Colonic mucosa (tissue), 4 donors: ENCODE results near the gene PPP3CA. TPM values are rescaled to one million over a fixed set of nuclear protein-coding genes. Genes with fewer than 3 reads are reported as not detected.

Experiments
- DNase-seq: peaks from one replicate; pipeline ENCODE4 v3.0.0-alpha.2; 2020
- H3K27ac ChIP-seq: fragments of 200-600 bp; one replicate; pipeline ENCODE4 v1.8.0; 2021
- H3K27me3 ChIP-seq: fragments of 200-600 bp; one replicate; pipeline ENCODE4 v1.8.0; 2021
- H3K36me3 ChIP-seq: fragments of 200-600 bp; one replicate; pipeline ENCODE4 v1.8.0; 2021
- H3K4me1 ChIP-seq: fragments of 200-600 bp; one replicate; pipeline ENCODE4 v1.8.0; 2021; ENCODE audit warnings: mild to moderate bottlenecking
- H3K4me3 ChIP-seq: fragments of 200-600 bp; one replicate; pipeline ENCODE4 v1.8.0; 2021
- H3K9ac ChIP-seq, 2 donors: one replicate each; pipeline ENCODE4 v1.7.0; 2013; ENCODE audit warnings: control low read depth in 2 of 2, low read depth in 2 of 2, low read length in 2 of 2
- H3K9me3 ChIP-seq: fragments of 200-600 bp; one replicate; pipeline ENCODE4 v1.8.0; 2021
- intact Hi-C: fragments of 100-400 bp; cut with DNase I; formaldehyde crosslinking; loops from one replicate; pipeline ENCODE4 v1.14.1; 2022
- total RNA-seq, 2 donors: library from RNA; stranded (reverse); fragmentation: NEBNext Ultra II Directional in 1 of 2; extraction: Animal tissue kit (Norgen Biotek cat#: 25700) in 1 of 2; gene quantifications; one replicate each; pipeline ENCODE4 v1.2.1, GENCODE V29; 2021
- TF ChIP-seq, protein P1 (sequence below): fragments of 200-600 bp; IDR thresholded peaks from one replicate; pipeline ENCODE4 v1.8.0; 2022; ENCODE audit warnings: antibody characterized with exemption, mild to moderate bottlenecking
- donor health status: healthy.
- donor health status: DM: no; HTN: no; CAD: no.
- donor health status: DM: no; HTN: no; CAD: no.

Gene PPP3CA
- total RNA-seq, 2 donors from 2014 or later, result 34.5 to 43.9 TPM

- intact Hi-C loops, result no loop called here
- no peak overlapping the region for H3K9ac ChIP-seq
- TF ChIP-seq, protein P1, sequence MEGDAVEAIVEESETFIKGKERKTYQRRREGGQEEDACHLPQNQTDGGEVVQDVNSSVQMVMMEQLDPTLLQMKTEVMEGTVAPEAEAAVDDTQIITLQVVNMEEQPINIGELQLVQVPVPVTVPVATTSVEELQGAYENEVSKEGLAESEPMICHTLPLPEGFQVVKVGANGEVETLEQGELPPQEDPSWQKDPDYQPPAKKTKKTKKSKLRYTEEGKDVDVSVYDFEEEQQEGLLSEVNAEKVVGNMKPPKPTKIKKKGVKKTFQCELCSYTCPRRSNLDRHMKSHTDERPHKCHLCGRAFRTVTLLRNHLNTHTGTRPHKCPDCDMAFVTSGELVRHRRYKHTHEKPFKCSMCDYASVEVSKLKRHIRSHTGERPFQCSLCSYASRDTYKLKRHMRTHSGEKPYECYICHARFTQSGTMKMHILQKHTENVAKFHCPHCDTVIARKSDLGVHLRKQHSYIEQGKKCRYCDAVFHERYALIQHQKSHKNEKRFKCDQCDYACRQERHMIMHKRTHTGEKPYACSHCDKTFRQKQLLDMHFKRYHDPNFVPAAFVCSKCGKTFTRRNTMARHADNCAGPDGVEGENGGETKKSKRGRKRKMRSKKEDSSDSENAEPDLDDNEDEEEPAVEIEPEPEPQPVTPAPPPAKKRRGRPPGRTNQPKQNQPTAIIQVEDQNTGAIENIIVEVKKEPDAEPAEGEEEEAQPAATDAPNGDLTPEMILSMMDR, result no peak
Measured at GRCh38 chr4:101158507-101158906, 188.8 kb downstream of the PPP3CA start.

GRCh38 chr4:101158134-101158482 is 189.2 kb downstream of the PPP3CA start:
- Histone ChIP-seq H3K9ac (no peak overlapping the region), H3K27ac (no peak overlapping the region), H3K4me1 (no peaks in the 10 kb centered on the region), H3K27me3 (no peaks in the 10 kb centered on the region), H3K36me3 (no peaks in the 10 kb centered on the region), H3K4me3 (no peak overlapping the region), H3K9me3 (no peaks in the 10 kb centered on the region)
- DNase-seq, result no peak
- intact Hi-C loops, result no loop called here
- TF ChIP-seq, protein P1, result no peak

More at GRCh38 chr4:101158507-101158906, 188.8 kb downstream of the PPP3CA start:
- no peaks in the 10 kb centered on the region for H3K4me1 ChIP-seq
- no peak overlapping the region for H3K4me3 ChIP-seq
- DNase-seq, result no peak
- no peaks in the 10 kb centered on the region for H3K9me3 ChIP-seq
- no peaks in the 10 kb centered on the region for H3K36me3 ChIP-seq
- no peak overlapping the region for H3K27ac ChIP-seq
- H3K27me3 ChIP-seq, result no peaks in the 10 kb centered on the region

- Histone ChIP-seq H3K27ac (no peak overlapping the region), H3K9me3 (no peaks in the 10 kb centered on the region), H3K9ac (no peak overlapping the region), H3K36me3 (no peaks in the 10 kb centered on the region), H3K27me3 (no peaks in the 10 kb centered on the region), H3K4me1 (no peaks in the 10 kb centered on the region), H3K4me3 (no peak overlapping the region)
- intact Hi-C loops, result no loop called here
- TF ChIP-seq, protein P1, result no peak
- no peak for DNase-seq
Measured at GRCh38 chr4:101157415-101158133, 189.8 kb downstream of the PPP3CA start.

- Histone ChIP-seq H3K27ac (no peak overlapping the region), H3K9ac (no peak overlapping the region), H3K4me1 (no peaks in the 10 kb centered on the region), H3K9me3 (no peaks in the 10 kb centered on the region), H3K4me3 (no peak overlapping the region), H3K36me3 (no peaks in the 10 kb centered on the region), H3K27me3 (no peaks in the 10 kb centered on the region)
- TF ChIP-seq, protein P1, result no peak
- intact Hi-C loops, result no loop called here
- no peak for DNase-seq
Measured at GRCh38 chr4:101156619-101157310, 190.6 kb downstream of the PPP3CA start.

DNA sequence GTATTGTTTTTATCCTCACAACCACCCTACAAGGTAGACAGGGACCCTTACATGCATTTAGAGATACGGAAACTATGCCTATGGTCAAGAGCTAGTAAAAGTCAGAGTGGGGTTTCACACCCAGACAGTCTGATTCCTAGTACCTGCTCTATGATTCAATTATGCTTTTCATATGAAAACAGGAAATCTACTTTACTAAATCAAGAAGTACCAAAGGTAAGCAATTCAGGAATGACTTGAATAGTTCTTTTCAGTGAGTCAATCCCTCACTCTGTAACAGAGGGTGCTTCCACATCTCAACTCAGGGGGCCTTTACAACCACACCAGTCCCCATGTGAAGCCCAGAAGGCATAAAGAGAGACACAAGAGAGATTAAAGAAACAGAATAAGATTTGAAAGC is 191.4 kb downstream of the PPP3CA start:
- intact Hi-C loops, result no loop called here
- no peaks in the 10 kb centered on the region for H3K27me3 ChIP-seq
- TF ChIP-seq, protein P1, result no peak
- no peaks in the 10 kb centered on the region for H3K9me3 ChIP-seq
- H3K36me3 ChIP-seq, result no peaks in the 10 kb centered on the region
- DNase-seq, result no peak
- no peak overlapping the region for H3K4me3 ChIP-seq
- no peak overlapping the region for H3K27ac ChIP-seq
- H3K9ac ChIP-seq, result no peak overlapping the region
- H3K4me1 ChIP-seq, result no peaks in the 10 kb centered on the region
